HEK293 (cell line): ENCODE data around the gene CIRBP.

Source experiments
- CTCF ChIA-PET: fragments of 350-600 bp; formaldehyde crosslinking; extraction: SDS; loops from one replicate; lab custom pipeline; 2021; ENCODE audit warnings: antibody characterized with exemption; lab: Yijun Ruan, JAX
- POLR2A ChIA-PET: fragments of 300-600 bp; formaldehyde crosslinking; extraction: SDS; loops from one replicate; lab custom pipeline; 2020; ENCODE audit warnings: antibody characterized with exemption, inconsistent platforms; lab: Yijun Ruan, JAX
- H3K27ac ChIP-seq: fragments of 200-500 bp; sonication (Bioruptor generic); 2 replicates; pipeline ENCODE4 v1.5.1; 2014; ENCODE audit warnings: low read depth, low read length, control low read depth, inconsistent platforms; ENCODE audit errors: extremely low read depth
- H3K36me3 ChIP-seq, 2 experiments: fragments of 200-500 bp in 1 of 2; sonication (Bioruptor generic) in 1 of 2; 1 replicate in 1 of 2; 2 replicates in 1 of 2; pipeline ENCODE4 v1.5.1; 2014 to 2017; ENCODE audit warnings: inconsistent platforms in 2 of 2, low read length in 2 of 2; ENCODE audit not compliant: control insufficient read depth in 2 of 2, insufficient read depth in 1 of 2
- H3K4me1 ChIP-seq: fragments of 200-500 bp; sonication (Bioruptor generic); 2 replicates; pipeline ENCODE4 v1.5.1; 2014; ENCODE audit warnings: mild to moderate bottlenecking, low read length, inconsistent platforms; ENCODE audit not compliant: control insufficient read depth, insufficient read depth
- H3K4me3 ChIP-seq: 2 replicates; pipeline ENCODE4 v1.5.1; 2011; ENCODE audit warnings: low read depth, mild to moderate bottlenecking, control low read depth, low read length, moderate library complexity
- H3K9me3 ChIP-seq: fragments of 200-500 bp; sonication (Bioruptor generic); 2 replicates; pipeline ENCODE4 v1.5.1; 2014; ENCODE audit warnings: low read depth, low read length, inconsistent platforms; ENCODE audit not compliant: control insufficient read depth, insufficient read depth
- BCL11B ChIP-seq: fragments of 450-650 bp; formaldehyde crosslinking; IDR thresholded peaks from 2 replicates; pipeline ENCODE4 v1.5.1; 2016; ENCODE audit warnings: low read depth, missing biosample characterization, missing genetic modification characterization
- GLI2 ChIP-seq: fragments of 450-650 bp; formaldehyde crosslinking; IDR thresholded peaks from 2 replicates; pipeline ENCODE4; 2017; ENCODE audit warnings: missing biosample characterization, missing genetic modification characterization, low read depth, borderline replicate concordance
- GLIS2 ChIP-seq: fragments of 450-650 bp; formaldehyde crosslinking; IDR thresholded peaks from 2 replicates; pipeline ENCODE4 v1.5.1; 2016; ENCODE audit warnings: missing biosample characterization, missing genetic modification characterization
- SCRT2 ChIP-seq: fragments of 450-650 bp; formaldehyde crosslinking; IDR thresholded peaks from 2 replicates; pipeline ENCODE4 v1.5.1; 2016; ENCODE audit warnings: missing biosample characterization, missing genetic modification characterization
- WT1 ChIP-seq: fragments of 450-650 bp; formaldehyde crosslinking; IDR thresholded peaks from 2 replicates; pipeline ENCODE4 v1.5.1; 2016; ENCODE audit warnings: missing biosample characterization, missing genetic modification characterization
- YY2 ChIP-seq: fragments of 450-650 bp; formaldehyde crosslinking; IDR thresholded peaks from 2 replicates; pipeline ENCODE4 v1.5.1; 2016; ENCODE audit warnings: missing biosample characterization, missing genetic modification characterization
- ZBTB7A ChIP-seq: fragments of 450-650 bp; formaldehyde crosslinking; IDR thresholded peaks from 2 replicates; pipeline ENCODE4 v1.5.1; 2016; ENCODE audit warnings: low read depth, missing biosample characterization, missing genetic modification characterization
- ZBTB8A ChIP-seq: fragments of 450-650 bp; formaldehyde crosslinking; IDR thresholded peaks from 2 replicates; pipeline ENCODE4 v1.5.1; 2016; ENCODE audit warnings: missing biosample characterization, missing genetic modification characterization
- ZNF10 ChIP-seq: fragments of 450-650 bp; formaldehyde crosslinking; IDR thresholded peaks from 2 replicates; pipeline ENCODE4 v1.5.1; 2017; ENCODE audit warnings: missing biosample characterization, missing genetic modification characterization
- ZNF138 ChIP-seq: fragments of 450-650 bp; formaldehyde crosslinking; IDR thresholded peaks from 2 replicates; pipeline ENCODE4 v1.5.1; 2016; ENCODE audit warnings: missing biosample characterization, missing genetic modification characterization, borderline replicate concordance
- ZNF157 ChIP-seq: fragments of 450-650 bp; formaldehyde crosslinking; IDR thresholded peaks from 2 replicates; pipeline ENCODE4 v1.5.1; 2016; ENCODE audit warnings: missing biosample characterization, missing genetic modification characterization
- ZNF184 ChIP-seq: fragments of 450-650 bp; IDR thresholded peaks from 2 replicates; pipeline ENCODE4 v1.5.1; 2018; ENCODE audit warnings: missing biosample characterization, mild to moderate bottlenecking, missing genetic modification characterization
- ZNF202 ChIP-seq: fragments of 450-650 bp; formaldehyde crosslinking; IDR thresholded peaks from 2 replicates; pipeline ENCODE4 v1.5.1; 2016; ENCODE audit warnings: missing biosample characterization, missing genetic modification characterization, borderline replicate concordance
- ZNF416 ChIP-seq: fragments of 450-650 bp; formaldehyde crosslinking; IDR thresholded peaks from 2 replicates; pipeline ENCODE4 v1.5.1; 2016; ENCODE audit warnings: missing biosample characterization, missing genetic modification characterization
- ZNF600 ChIP-seq: fragments of 450-650 bp; formaldehyde crosslinking; IDR thresholded peaks from 2 replicates; pipeline ENCODE4 v1.5.1; 2016; ENCODE audit warnings: missing biosample characterization, missing genetic modification characterization
- ZNF621 ChIP-seq: fragments of 450-650 bp; formaldehyde crosslinking; IDR thresholded peaks from 2 replicates; pipeline ENCODE4 v1.5.1; 2017; ENCODE audit warnings: missing biosample characterization, missing genetic modification characterization
- ZNF626 ChIP-seq: fragments of 450-650 bp; sonication (Bioruptor Pico); formaldehyde crosslinking; IDR thresholded peaks from 2 replicates; pipeline ENCODE4 v1.5.1; 2018; ENCODE audit warnings: missing biosample characterization, missing genetic modification characterization, inconsistent platforms
- ZNF629 ChIP-seq: fragments of 450-650 bp; formaldehyde crosslinking; IDR thresholded peaks from 2 replicates; pipeline ENCODE4 v1.5.1; 2017; ENCODE audit warnings: missing biosample characterization, missing genetic modification characterization
- TF ChIP-seq, protein P1 (sequence below): fragments of 450-650 bp; IDR thresholded peaks from 2 replicates; pipeline ENCODE4 v1.5.1; 2018; ENCODE audit warnings: missing biosample characterization, mild to moderate bottlenecking, missing genetic modification characterization
- TF ChIP-seq, protein P2 (sequence below): fragments of 450-650 bp; formaldehyde crosslinking; IDR thresholded peaks from 2 replicates; pipeline ENCODE4 v1.5.1; 2016; ENCODE audit warnings: missing biosample characterization, missing genetic modification characterization
- TF ChIP-seq, protein P3 (sequence below): fragments of 450-650 bp; formaldehyde crosslinking; IDR thresholded peaks from 2 replicates; pipeline ENCODE4 v1.5.1; 2017; ENCODE audit warnings: missing biosample characterization, mild to moderate bottlenecking, missing genetic modification characterization, moderate library complexity

CIRBP gene

DNA sequence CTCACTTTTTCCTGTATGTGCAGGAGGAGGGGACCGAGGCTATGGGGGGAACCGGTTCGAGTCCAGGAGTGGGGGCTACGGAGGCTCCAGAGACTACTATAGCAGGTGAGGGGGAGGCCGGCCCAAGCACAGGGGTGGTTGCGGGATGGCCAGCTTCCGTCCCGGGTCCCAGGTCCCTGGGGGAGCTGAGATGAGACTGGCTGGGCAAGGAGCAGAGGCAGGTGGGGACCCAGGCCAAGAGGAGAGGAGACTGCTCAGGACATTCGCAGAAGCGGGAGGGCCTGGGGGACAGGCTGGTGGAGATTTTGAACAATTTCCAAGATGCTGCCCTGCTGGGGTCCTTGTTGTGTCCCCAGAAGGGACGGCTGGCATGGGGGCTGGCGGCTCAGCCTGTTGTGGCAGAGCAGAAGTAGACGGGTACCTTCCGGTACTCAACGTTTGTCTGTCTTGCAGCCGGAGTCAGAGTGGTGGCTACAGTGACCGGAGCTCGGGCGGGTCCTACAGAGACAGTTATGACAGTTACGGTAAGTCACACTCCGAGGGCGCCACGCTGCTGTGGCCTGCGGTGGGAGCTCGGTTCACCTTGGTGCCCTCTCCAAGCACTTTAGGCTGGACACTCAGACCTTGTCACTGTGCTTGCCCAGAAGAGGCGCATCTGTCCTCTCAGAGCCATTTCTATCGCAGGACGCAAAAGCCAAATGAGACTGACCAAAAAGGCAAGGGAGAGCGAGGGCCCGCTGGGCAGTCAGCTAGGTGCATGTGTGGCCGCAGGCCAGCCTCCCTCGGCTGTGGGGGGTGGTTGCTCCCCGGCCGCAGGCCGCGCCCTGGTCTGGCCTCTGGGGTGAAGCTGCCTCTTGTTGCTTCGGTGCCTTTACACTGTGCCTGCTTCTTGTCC is 2.6 kb downstream of the CIRBP start:
- Histone ChIP-seq H3K9me3 (no peaks in the 10 kb centered on the region), H3K27ac (peak overlapping the region; percentile 99), H3K36me3 (peaks cover 4 to 57% of the 10 kb centered on the region in 2 experiments; a peak in 2 of 3 replicates), H3K4me3 (no peak overlapping the region), H3K4me1 (peaks cover 23% of the 10 kb centered on the region)
- ChIA-PET CTCF (interaction anchor here (0.7 to 2.8 kb wide), 2 partner anchors 16 to 28 kb away, joined by 3 to 23 read pairs; no protein-coding TSS in a partner anchor), POLR2A (interaction anchor here (1.0 to 2.8 kb wide), 3 partner anchors 19 to 172 kb away, joined by 6 to 22 read pairs (median 7); no protein-coding TSS in a partner anchor)
- TF ChIP-seq ZNF600 (peak; percentile 58), WT1 (peak; percentile 18; the same call in 1 of the 2 replicates), ZNF626 (tag by site-specific recombination) (no peak), BCL11B (tag by site-specific recombination) (peak; percentile 74)

DNA sequence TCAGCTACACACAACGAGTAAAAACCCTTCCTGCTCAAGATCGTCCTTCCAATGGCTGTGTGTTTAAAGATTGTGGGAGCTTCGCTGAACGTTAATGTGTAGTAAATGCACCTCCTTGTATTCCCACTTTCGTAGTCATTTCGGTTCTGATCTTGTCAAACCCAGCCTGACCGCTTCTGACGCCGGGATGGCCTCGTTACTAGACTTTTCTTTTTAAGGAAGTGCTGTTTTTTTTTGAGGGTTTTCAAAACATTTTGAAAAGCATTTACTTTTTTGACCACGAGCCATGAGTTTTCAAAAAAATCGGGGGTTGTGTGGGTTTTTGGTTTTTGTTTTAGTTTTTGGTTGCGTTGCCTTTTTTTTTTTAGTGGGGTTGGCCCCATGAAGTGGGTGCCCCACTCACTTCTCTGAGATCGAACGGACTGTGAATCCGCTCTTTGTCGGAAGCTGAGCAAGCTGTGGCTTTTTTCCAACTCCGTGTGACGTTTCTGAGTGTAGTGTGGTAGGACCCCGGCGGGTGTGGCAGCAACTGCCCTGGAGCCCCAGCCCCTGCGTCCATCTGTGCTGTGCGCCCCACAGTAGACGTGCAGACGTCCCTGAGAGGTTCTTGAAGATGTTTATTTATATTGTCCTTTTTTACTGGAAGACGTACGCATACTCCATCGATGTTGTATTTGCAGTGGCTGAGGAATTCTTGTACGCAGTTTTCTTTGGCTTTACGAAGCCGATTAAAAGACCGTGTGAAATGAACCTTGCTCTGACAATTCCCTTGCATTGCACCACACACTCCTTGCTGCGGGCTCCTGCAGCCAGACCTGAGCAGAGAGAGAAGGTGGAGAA is 3.5 kb downstream of the CIRBP start:
- ChIA-PET CTCF (interaction anchor here (1.1 to 2.8 kb wide), 2 partner anchors 28 to 55 kb away, joined by 3 to 23 read pairs; no protein-coding TSS in a partner anchor), POLR2A (interaction anchor here (0.6 to 3.4 kb wide), 9 partner anchors 7 to 172 kb away, joined by 3 to 28 read pairs (median 6); no protein-coding TSS in a partner anchor)
- peaks cover 4 to 65% of the 10 kb centered on the region in 2 experiments; a peak in 2 of 3 replicates for H3K36me3 ChIP-seq
- H3K9me3 ChIP-seq: no peaks in the 10 kb centered on the region
- peaks cover 19% of the 10 kb centered on the region for H3K4me1 ChIP-seq
- TF ChIP-seq ZBTB8A (tag by site-specific recombination) (no peak), ZNF621 (tag by site-specific recombination) (no peak), ZNF10 (tag by site-specific recombination) (no peak), ZNF629 (0 out of 2 replicates have a peak, but pooled peaks have one; percentile 14), BCL11B (tag by site-specific recombination) (no peak), ZNF184 (tag by site-specific recombination) (no peak), GLI2 (no peak), YY2 (no peak), ZBTB7A (no peak), ZNF416 (tag by site-specific recombination) (no peak), ZNF157 (tag by site-specific recombination) (no peak), GLIS2 (no peak), SCRT2 (tag by site-specific recombination) (no peak), ZNF202 (tag by site-specific recombination) (no peak), ZNF138 (tag by site-specific recombination) (no peak)
- TF ChIP-seq, protein P1, sequence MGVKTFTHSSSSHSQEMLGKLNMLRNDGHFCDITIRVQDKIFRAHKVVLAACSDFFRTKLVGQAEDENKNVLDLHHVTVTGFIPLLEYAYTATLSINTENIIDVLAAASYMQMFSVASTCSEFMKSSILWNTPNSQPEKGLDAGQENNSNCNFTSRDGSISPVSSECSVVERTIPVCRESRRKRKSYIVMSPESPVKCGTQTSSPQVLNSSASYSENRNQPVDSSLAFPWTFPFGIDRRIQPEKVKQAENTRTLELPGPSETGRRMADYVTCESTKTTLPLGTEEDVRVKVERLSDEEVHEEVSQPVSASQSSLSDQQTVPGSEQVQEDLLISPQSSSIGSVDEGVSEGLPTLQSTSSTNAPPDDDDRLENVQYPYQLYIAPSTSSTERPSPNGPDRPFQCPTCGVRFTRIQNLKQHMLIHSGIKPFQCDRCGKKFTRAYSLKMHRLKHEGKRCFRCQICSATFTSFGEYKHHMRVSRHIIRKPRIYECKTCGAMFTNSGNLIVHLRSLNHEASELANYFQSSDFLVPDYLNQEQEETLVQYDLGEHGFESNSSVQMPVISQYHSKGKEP: peak; percentile 45; the same call in 1 of the 2 replicates
- TF ChIP-seq, protein P2, sequence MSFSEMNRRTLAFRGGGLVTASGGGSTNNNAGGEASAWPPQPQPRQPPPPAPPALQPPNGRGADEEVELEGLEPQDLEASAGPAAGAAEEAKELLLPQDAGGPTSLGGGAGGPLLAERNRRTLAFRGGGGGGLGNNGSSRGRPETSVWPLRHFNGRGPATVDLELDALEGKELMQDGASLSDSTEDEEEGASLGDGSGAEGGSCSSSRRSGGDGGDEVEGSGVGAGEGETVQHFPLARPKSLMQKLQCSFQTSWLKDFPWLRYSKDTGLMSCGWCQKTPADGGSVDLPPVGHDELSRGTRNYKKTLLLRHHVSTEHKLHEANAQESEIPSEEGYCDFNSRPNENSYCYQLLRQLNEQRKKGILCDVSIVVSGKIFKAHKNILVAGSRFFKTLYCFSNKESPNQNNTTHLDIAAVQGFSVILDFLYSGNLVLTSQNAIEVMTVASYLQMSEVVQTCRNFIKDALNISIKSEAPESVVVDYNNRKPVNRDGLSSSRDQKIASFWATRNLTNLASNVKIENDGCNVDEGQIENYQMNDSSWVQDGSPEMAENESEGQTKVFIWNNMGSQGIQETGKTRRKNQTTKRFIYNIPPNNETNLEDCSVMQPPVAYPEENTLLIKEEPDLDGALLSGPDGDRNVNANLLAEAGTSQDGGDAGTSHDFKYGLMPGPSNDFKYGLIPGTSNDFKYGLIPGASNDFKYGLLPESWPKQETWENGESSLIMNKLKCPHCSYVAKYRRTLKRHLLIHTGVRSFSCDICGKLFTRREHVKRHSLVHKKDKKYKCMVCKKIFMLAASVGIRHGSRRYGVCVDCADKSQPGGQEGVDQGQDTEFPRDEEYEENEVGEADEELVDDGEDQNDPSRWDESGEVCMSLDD (tag by site-specific recombination): no peak
- TF ChIP-seq, protein P3, sequence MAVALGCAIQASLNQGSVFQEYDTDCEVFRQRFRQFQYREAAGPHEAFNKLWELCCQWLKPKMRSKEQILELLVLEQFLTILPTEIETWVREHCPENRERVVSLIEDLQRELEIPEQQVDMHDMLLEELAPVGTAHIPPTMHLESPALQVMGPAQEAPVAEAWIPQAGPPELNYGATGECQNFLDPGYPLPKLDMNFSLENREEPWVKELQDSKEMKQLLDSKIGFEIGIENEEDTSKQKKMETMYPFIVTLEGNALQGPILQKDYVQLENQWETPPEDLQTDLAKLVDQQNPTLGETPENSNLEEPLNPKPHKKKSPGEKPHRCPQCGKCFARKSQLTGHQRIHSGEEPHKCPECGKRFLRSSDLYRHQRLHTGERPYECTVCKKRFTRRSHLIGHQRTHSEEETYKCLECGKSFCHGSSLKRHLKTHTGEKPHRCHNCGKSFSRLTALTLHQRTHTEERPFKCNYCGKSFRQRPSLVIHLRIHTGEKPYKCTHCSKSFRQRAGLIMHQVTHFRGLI: no peak
- no peak overlapping the region for H3K4me3 ChIP-seq
- H3K27ac ChIP-seq: peak overlapping the region; percentile 99
